Left renal pelvis (tissue), 4 donors: ENCODE data around the gene LAMA1. TPM values are rescaled to one million over a fixed set of nuclear protein-coding genes. Genes with fewer than 3 reads are reported as not detected.
"Not testable (repeated sequence)": the region's sequence is repeated elsewhere in the genome, so short reads cannot be mapped to it uniquely, and the experiment has no call there.

ENCODE experiments used
- DNase-seq, 4 donors: peaks; one replicate each; pipeline ENCODE4 v3.0.0-alpha.2; 2013; ENCODE audit warnings: low read depth in 4 of 4, low spot score in 3 of 4
- polyA plus RNA-seq, 4 donors: library from polyadenylated mRNA; unstranded; fragments of 120-200 nt; gene quantifications; one replicate each; pipeline ENCODE4 v1.2.1, GENCODE V29; 2013; ENCODE audit not compliant: insufficient read length in 4 of 4

LAMA1 gene
- polyA plus RNA-seq, 4 donors, result 2.0 to 90.4 (median 66.3) TPM

- no peak for DNase-seq
Observed at GRCh38 chr18:6950641-6951040, 167.0 kb downstream of the LAMA1 start.

DNA sequence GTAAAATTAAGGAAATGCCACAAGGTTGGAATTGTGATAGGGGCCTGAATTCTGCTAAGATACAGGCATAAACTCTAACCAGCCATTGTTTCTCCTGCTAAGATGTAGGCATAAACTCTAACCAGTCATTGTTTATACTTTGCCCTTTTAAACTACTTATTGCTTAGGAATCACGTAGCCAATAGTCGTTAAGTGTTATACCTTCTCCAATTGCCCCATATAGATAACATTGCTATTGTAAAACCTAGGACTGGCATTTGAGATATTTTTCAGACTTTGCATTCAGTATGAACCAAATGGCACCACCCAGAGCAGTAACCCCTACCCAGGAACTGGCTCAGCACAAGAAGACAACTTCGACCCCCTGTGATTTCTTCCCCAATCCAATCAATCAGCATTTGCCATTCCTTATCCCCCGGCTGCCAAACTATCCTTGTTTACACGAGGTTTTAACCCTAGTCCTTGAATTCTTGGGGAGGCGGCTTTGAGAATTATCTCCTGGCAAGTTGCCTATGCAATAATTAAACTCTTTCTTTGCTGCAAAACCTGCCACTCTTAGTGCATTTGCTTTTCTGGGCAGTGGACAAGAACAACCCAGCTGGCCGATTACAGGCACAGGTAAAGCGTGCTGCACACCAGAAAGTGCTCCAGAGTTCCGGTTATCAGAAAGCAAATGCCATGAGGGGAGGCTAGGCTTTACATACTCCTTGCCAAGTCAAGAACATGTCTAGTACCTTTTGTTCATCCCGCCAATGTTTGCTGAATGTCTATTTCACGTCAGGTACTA lies 167.6 kb downstream of the LAMA1 start:
- no peak for DNase-seq

- no peak for DNase-seq
Observed at GRCh38 chr18:6948281-6949055, 169.1 kb downstream of the LAMA1 start.

GRCh38 chr18:6947338-6948030 lies 170.1 kb downstream of the LAMA1 start:
- no peak for DNase-seq

DNA sequence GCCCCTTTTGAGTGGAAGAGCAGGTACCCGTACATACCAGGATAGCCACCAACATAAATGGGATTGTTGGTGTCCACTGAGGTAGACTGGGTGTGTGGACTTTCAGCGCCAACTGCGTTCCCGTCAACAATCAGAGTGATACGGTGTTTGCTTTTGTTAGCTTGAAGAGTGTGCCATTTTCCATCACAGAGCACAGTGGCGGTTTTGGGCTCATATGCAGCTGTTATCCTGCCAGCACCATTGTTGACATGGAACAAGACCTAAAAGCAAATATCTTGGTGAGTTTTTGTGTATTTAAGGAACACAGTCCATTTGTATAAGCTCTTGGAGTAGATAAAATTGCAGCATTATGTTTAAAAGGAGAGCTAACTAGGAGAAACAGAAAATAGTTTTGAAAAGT lies 174.5 kb downstream of the LAMA1 start:
- no peak for DNase-seq

- DNase-seq, result no peak
Observed at GRCh38 chr18:6942742-6943141, 174.9 kb downstream of the LAMA1 start.

- no peak for DNase-seq
Observed at GRCh38 chr18:6941996-6942395, 175.6 kb downstream of the LAMA1 start.

GRCh38 chr18:6940451-6940850 lies 177.1 kb downstream of the LAMA1 start:
- DNase-seq, result no peak

GRCh38 chr18:6939972-6940371 lies 177.6 kb downstream of the LAMA1 start:
- DNase-seq, result no peak

- DNase-seq, result not testable (repeated sequence)
Observed at GRCh38 chr18:6938403-6938802, 179.2 kb downstream of the LAMA1 start.

GRCh38 chr18:6938003-6938402 lies 179.6 kb downstream of the LAMA1 start:
- DNase-seq, result no peak

DNA sequence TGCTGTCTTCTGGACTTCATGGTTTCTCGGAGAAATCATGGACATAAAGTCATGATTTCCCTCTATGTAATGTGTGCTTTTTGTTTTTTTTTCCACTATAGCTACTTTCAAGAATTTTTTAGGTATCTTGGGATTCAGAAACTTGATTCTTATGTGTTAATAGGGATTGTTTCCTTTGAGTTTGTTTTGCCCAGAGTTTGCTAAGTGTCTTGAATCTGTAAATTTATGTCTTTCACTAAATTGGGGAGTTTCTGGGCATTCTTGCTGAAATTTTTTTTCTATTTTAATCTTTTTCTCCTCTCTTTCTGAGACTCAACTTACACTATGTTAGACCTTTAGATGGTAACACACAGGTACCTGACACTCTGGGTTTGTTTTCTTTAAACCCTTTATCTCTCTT lies 182.7 kb downstream of the LAMA1 start:
- no peak for DNase-seq

DNA sequence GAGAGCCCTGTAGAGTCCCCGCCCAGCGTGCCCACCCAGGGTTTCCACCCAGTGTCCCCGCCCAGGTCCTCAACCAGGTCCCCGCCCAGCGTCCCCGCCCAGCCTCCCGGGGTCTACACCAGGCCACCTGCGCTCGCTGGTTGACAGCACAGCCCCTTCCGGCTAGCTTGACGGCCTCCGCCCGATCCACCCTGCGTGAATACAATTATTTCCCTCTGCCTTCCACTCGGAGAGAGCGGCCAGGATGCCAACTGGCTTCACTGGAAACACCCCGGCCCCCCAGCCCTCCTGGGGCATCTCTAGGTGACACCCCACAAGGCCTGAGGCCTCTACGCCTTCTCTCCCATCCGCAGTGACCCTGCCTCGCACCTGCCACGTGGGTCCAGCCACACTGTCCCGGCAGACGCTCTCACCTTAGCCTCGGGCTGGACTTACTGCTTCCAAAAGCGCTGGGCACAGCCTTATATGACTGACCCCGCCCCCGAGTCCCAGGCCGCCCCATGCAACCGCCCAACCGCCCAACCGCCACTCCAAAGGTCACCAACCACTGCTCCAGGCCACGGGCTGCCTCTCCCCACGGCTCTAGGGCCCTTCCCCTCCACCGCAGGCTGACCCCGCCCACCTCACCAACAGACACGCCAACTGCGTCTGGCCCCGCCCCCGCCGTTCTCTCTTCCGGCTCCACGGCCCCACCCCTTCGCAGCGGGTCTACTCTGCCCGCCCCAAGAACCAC lies 188.1 kb downstream of the LAMA1 start:
- DNase-seq, result no peak

- no peak for DNase-seq
Observed at GRCh38 chr18:6928359-6928758, 189.2 kb downstream of the LAMA1 start.

GRCh38 chr18:6927153-6927552 lies 190.4 kb downstream of the LAMA1 start:
- no peak for DNase-seq

DNA sequence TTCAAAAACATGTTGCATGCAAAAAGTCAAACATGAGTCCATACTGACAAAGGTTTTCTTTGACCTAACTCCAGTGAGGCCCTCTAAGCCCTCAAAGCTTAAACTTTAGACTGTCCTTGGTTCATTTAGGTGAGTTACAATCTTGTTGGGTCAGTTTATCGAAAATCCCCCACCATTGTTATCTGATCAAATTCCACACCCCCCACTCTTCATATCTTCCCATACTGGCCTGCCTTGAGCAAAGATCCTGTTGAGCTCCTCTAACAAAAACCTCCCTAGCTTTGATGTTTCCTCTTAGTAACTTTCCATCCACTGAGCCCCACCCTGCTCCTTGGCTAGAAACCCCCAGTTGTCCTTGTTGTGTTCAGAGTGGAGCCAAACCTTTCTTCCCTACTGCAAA lies 194.4 kb downstream of the LAMA1 start:
- no peak for DNase-seq

GRCh38 chr18:6921571-6921970 lies 196.0 kb downstream of the LAMA1 start:
- no peak for DNase-seq

DNA sequence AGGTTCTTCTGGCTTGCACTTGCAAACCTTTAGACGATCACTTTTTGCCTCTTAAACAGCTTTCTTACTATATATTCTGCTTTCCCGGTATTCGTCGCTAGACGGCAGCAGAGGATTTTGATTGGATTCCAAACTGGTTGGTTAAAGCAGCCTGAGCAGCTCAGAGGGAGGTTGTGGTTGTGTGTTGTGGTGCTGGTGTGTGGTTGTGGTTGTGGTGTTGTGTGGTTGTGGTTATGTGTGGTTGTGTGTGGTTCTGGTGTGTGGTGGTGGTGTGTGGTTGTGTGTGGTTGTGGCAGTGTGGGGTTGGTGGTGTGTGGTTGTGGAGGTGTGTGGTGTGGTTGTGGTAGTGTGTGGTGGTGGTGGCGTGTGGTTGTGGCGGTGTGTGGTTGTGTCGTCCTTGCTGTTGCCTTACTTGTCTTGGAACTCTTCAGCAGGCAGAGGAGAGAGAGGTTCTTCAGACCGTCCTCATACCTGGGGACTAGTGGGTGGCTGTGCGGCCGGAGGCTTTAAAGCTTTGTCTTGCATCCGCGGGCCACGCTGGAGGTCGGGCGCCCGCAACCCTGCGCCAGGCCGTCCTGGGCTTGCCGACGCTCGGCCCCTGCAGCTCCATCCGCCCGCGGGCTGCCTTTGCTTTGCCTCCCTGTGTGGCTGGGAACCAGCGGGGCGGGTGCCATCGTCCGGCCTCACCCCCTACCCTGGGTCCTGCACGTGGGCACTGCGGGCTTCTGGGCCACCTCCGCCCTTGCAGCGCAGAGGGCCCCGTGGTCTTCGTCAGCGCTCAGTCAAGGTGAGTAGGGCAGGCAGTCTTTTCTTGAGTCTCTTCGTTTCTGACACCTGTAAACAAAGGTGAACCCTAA lies 197.3 kb downstream of the LAMA1 start:
- peak in 3 of 4 donors; percentile 40 to 63 (median 51) for DNase-seq

GRCh38 chr18:6917072-6917471 lies 200.5 kb downstream of the LAMA1 start:
- no peak for DNase-seq
